ENCODE results near the gene ABT1. TPM values are rescaled to one million over a fixed set of nuclear protein-coding genes. Genes with fewer than 3 reads are reported as not detected.

Gene ABT1
- total RNA-seq, 1 experiment from 2014 or later: 19.5 TPM

- CTCF ChIA-PET: no interaction called here
- Histone ChIP-seq H3K79me2 (ENCODE audit: low read depth) (no peaks in the 10 kb centered on the region), H3K9me3 (ENCODE audit: insufficient read depth, low read depth) (0 out of 2 replicates have a peak, but pooled peaks cover 4% of the 10 kb centered on the region), H3K27me3 (ENCODE audit: insufficient read depth, low read depth) (no peaks in the 10 kb centered on the region), H3K4me1 (replicated peaks; ENCODE audit: insufficient read depth) (no peaks in the 10 kb centered on the region), H3K4me3 (no peak overlapping the region), H3K4me2 (no peak overlapping the region), H3K36me3 (ENCODE audit: low read depth) (no peaks in the 10 kb centered on the region), H4K20me1 (ENCODE audit: insufficient read depth) (no peaks in the 10 kb centered on the region), H3F3A (ENCODE audit: insufficient read depth, low read depth) (no peaks in the 10 kb centered on the region), H3K9me2 (ENCODE audit: insufficient read depth) (no peaks in the 10 kb centered on the region), H3K27ac (no peak overlapping the region), H2AFZ (no peak overlapping the region)
- no peak for DNase-seq
- intact Hi-C loops (cut with micrococcal nuclease; ENCODE audit: unreplicated experiment): no loop called here
- BruUV-seq (replicated peaks): no TSS peak
- POLR2A ChIA-PET (ENCODE audit: unreplicated experiment): no interaction called here
- no peak for TF ChIP-seq CTCF (conservative IDR thresholded peaks at IDR 0.05)
- no peak for TF ChIP-seq EZH2 (IDR thresholded peaks at IDR 0.05; ENCODE audit: low read depth)
Observed at GRCh38 chr6:26613689-26614683, 17.2 kb downstream of the ABT1 start.

- Histone ChIP-seq H3F3A (ENCODE audit: insufficient read depth, low read depth) (no peaks in the 10 kb centered on the region), H3K9me2 (ENCODE audit: insufficient read depth) (no peaks in the 10 kb centered on the region), H3K4me1 (replicated peaks; ENCODE audit: insufficient read depth) (no peaks in the 10 kb centered on the region), H3K27ac (no peak overlapping the region), H3K4me3 (no peak overlapping the region), H2AFZ (no peak overlapping the region), H3K79me2 (ENCODE audit: low read depth) (no peaks in the 10 kb centered on the region), H3K9me3 (ENCODE audit: insufficient read depth, low read depth) (peaks cover 7% of the 10 kb centered on the region; the same call in 1 of the 2 replicates), H3K4me2 (no peak overlapping the region), H4K20me1 (ENCODE audit: insufficient read depth) (no peaks in the 10 kb centered on the region), H3K36me3 (ENCODE audit: low read depth) (no peaks in the 10 kb centered on the region), H3K27me3 (ENCODE audit: insufficient read depth, low read depth) (no peaks in the 10 kb centered on the region)
- ChIA-PET POLR2A (ENCODE audit: unreplicated experiment) (no interaction called here), CTCF (no interaction called here)
- intact Hi-C loops (cut with micrococcal nuclease; ENCODE audit: unreplicated experiment): no loop called here
- TF ChIP-seq EZH2 (IDR thresholded peaks at IDR 0.05; ENCODE audit: low read depth) (no peak), CTCF (conservative IDR thresholded peaks at IDR 0.05) (no peak)
- BruUV-seq (replicated peaks): no TSS peak
- no peak for DNase-seq
Observed at GRCh38 chr6:26623339-26623859, 26.6 kb downstream of the ABT1 start.

- H3K27ac ChIP-seq: no peak overlapping the region
- H3F3A ChIP-seq (ENCODE audit: insufficient read depth, low read depth): no peaks in the 10 kb centered on the region
- H3K9me2 ChIP-seq (ENCODE audit: insufficient read depth): no peaks in the 10 kb centered on the region
- intact Hi-C loops (cut with micrococcal nuclease; ENCODE audit: unreplicated experiment): no loop called here
- no peak overlapping the region for H2AFZ ChIP-seq
- TF ChIP-seq CTCF (conservative IDR thresholded peaks at IDR 0.05): no peak
- TF ChIP-seq EZH2 (IDR thresholded peaks at IDR 0.05; ENCODE audit: low read depth): no peak
- H4K20me1 ChIP-seq (ENCODE audit: insufficient read depth): no peaks in the 10 kb centered on the region
- ChIA-PET POLR2A (ENCODE audit: unreplicated experiment) (no interaction called here), CTCF (no interaction called here)
- no TSS peak for BruUV-seq (replicated peaks)
- H3K4me2 ChIP-seq: no peak overlapping the region
- H3K36me3 ChIP-seq (ENCODE audit: low read depth): no peaks in the 10 kb centered on the region
- no peaks in the 10 kb centered on the region for H3K4me1 ChIP-seq (replicated peaks; ENCODE audit: insufficient read depth)
- no peaks in the 10 kb centered on the region for H3K27me3 ChIP-seq (ENCODE audit: insufficient read depth, low read depth)
- DNase-seq: no peak
- H3K4me3 ChIP-seq: no peak overlapping the region
- no peaks in the 10 kb centered on the region for H3K79me2 ChIP-seq (ENCODE audit: low read depth)
- H3K9me3 ChIP-seq (ENCODE audit: insufficient read depth, low read depth): peaks cover 7% of the 10 kb centered on the region; the same call in 1 of the 2 replicates
Observed at GRCh38 chr6:26624557-26624956, 27.8 kb downstream of the ABT1 start.
